DMS53 (cell line): Measurements from ENCODE around the gene PSME4.
"Not testable (repeated sequence)": the region's sequence is repeated elsewhere in the genome, so short reads cannot be mapped to it uniquely, and the experiment has no call there.

Experiments used
- DNase-seq: peaks from one replicate; lab custom pipeline; 2025; lab: John Stamatoyannopoulos, UW

Gene PSME4

GRCh38 chr2:53881360-53881759, 89.4 kb downstream of the PSME4 start:
- no peak for DNase-seq

- no peak for DNase-seq
These were observed 90.0 kb downstream of the PSME4 start for GRCh38 chr2:53880756-53881155.

- DNase-seq = no peak
These were observed 93.2 kb downstream of the PSME4 start for GRCh38 chr2:53877556-53877955.

- DNase-seq = no peak
These were observed 93.7 kb downstream of the PSME4 start for GRCh38 chr2:53877112-53877511.

GRCh38 chr2:53874401-53874950, 96.3 kb downstream of the PSME4 start:
- no peak for DNase-seq

- DNase-seq = no peak
These were observed 103.0 kb downstream of the PSME4 start for GRCh38 chr2:53867773-53868172.

- no peak for DNase-seq
These were observed 103.6 kb downstream of the PSME4 start for GRCh38 chr2:53867169-53867568.

- no peak for DNase-seq
These were observed 104.8 kb downstream of the PSME4 start for GRCh38 chr2:53865962-53866361.

- no peak for DNase-seq
These were observed 105.5 kb downstream of the PSME4 start for GRCh38 chr2:53865264-53865663.

- DNase-seq = no peak
These were observed 107.1 kb downstream of the PSME4 start for GRCh38 chr2:53863538-53864227.

- DNase-seq = no peak
These were observed 109.0 kb downstream of the PSME4 start for GRCh38 chr2:53861824-53862223.

GRCh38 chr2:53859206-53860181, 111.3 kb downstream of the PSME4 start, which contains the start of gene GPR75:
GPR75 (minus strand) TSS chr2:53859967; CDS start chr2:53854756, 5,211 bp downstream.
- no peak for DNase-seq

- no peak for DNase-seq
These were observed 114.5 kb downstream of the PSME4 start for GRCh38 chr2:53856272-53856671.

- no peak for DNase-seq
These were observed 116.1 kb downstream of the PSME4 start for GRCh38 chr2:53854678-53855077.

- no peak for DNase-seq
These were observed 118.3 kb downstream of the PSME4 start for GRCh38 chr2:53852532-53852931.

- not testable (repeated sequence) for DNase-seq
These were observed 119.6 kb downstream of the PSME4 start for GRCh38 chr2:53851052-53851757.

- DNase-seq = no peak
These were observed 122.7 kb downstream of the PSME4 start for GRCh38 chr2:53848062-53848461.

- no peak for DNase-seq
These were observed 127.2 kb downstream of the PSME4 start for GRCh38 chr2:53843595-53843994.

GRCh38 chr2:53842891-53843290, 127.9 kb downstream of the PSME4 start:
- DNase-seq = no peak

GRCh38 chr2:53841651-53842050, 129.1 kb downstream of the PSME4 start:
- DNase-seq = not testable (repeated sequence)

GRCh38 chr2:53840580-53840979, 130.2 kb downstream of the PSME4 start:
- no peak for DNase-seq

- not testable (repeated sequence) for DNase-seq
These were observed 140.9 kb downstream of the PSME4 start for GRCh38 chr2:53829980-53830290.
